Mucosa of stomach (tissue), 1 donor: ENCODE results near the gene FERD3L.
"Not testable (repeated sequence)": the region's sequence is repeated elsewhere in the genome, so short reads cannot be mapped to it uniquely, and the experiment has no call there.

Experiments
- H3K27me3 ChIP-seq: one replicate; pipeline ENCODE4 v1.7.0; 2013; ENCODE audit warnings: mild to moderate bottlenecking, low read length; ENCODE audit not compliant: control insufficient read depth, insufficient read depth
- H3K36me3 ChIP-seq: one replicate; pipeline ENCODE4 v1.7.0; 2013; ENCODE audit warnings: low read length; ENCODE audit not compliant: control insufficient read depth, insufficient read depth
- H3K4me1 ChIP-seq: one replicate; pipeline ENCODE4 v1.7.0; 2013; ENCODE audit warnings: mild to moderate bottlenecking, low read length; ENCODE audit not compliant: control insufficient read depth, insufficient read depth
- H3K4me3 ChIP-seq: one replicate; pipeline ENCODE4 v1.7.0; 2013; ENCODE audit warnings: low read length
- H3K9ac ChIP-seq: one replicate; pipeline ENCODE4 v1.7.0; 2013; ENCODE audit warnings: mild to moderate bottlenecking, low read length, moderate library complexity
- H3K9me3 ChIP-seq: one replicate; pipeline ENCODE4 v1.7.0; 2013; ENCODE audit warnings: mild to moderate bottlenecking, low read length, moderate library complexity; ENCODE audit not compliant: control insufficient read depth
- donor health status: Pancreatic carcinoma.

FERD3L gene, protein sequence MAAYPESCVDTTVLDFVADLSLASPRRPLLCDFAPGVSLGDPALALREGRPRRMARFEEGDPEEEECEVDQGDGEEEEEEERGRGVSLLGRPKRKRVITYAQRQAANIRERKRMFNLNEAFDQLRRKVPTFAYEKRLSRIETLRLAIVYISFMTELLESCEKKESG

DNA sequence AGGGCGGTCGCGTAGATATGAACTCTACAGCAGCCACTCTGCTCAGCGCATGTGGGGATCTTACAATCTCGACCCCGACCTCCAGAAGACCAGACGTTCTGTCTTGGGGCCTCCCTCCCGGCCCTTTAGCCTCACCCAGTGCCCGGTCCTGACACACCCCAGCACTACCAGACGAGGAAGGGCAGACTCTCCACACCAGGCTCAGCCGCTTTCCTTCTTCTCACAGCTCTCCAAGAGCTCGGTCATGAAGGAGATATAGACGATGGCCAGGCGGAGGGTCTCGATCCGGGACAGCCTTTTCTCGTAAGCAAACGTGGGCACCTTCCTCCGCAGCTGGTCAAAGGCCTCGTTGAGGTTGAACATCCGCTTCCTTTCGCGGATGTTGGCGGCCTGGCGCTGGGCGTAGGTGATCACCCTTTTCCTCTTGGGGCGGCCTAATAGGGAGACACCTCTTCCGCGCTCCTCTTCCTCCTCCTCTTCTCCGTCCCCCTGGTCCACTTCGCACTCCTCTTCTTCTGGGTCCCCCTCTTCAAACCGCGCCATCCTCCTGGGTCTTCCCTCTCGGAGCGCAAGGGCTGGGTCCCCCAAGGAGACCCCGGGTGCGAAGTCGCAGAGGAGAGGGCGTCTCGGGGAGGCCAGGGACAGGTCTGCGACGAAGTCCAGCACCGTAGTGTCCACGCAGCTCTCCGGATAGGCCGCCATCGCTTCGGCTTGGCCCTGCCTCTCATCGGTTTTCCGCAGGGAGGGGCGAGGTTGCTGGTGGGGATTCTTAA lies at the start of gene FERD3L:
Gene FERD3L (minus strand): TSS at position 761 of the 773 bp plus-strand sequence. CDS start 59 bp downstream, at position 702.
- Histone ChIP-seq H3K4me1 (no peaks in the 10 kb centered on the region), H3K27me3 (peaks cover 29% of the 10 kb centered on the region), H3K9me3 (no peaks in the 10 kb centered on the region), H3K9ac (no peak within 1 kb of the TSS), H3K36me3 (no peaks in the 10 kb centered on the region), H3K4me3 (no peak within 1 kb of the TSS)

DNA sequence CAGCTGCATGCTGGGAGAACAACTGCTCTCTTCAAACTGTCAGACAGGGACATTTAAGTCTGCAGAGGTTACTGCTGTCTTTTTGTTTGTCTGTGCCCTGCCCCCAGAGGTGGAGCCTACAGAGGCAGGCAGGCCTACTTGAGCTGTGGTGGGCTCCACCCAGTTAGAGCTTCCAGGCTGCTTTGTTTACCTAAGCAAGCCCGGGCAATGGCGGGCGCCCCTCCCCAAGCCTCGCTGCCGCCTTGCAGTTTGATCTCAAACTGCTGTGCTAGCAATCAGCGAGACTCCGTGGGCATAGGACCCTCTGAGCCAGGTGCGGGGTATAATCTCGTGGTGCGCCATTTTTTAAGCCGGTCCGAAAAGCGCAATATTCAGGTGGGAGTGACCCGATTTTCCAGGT lies 49.2 kb upstream of the FERD3L start:
- H3K36me3 ChIP-seq, H3K4me1 ChIP-seq, H3K4me3 ChIP-seq, H3K27me3 ChIP-seq, H3K9me3 ChIP-seq, H3K9ac ChIP-seq: not testable (repeated sequence)

DNA sequence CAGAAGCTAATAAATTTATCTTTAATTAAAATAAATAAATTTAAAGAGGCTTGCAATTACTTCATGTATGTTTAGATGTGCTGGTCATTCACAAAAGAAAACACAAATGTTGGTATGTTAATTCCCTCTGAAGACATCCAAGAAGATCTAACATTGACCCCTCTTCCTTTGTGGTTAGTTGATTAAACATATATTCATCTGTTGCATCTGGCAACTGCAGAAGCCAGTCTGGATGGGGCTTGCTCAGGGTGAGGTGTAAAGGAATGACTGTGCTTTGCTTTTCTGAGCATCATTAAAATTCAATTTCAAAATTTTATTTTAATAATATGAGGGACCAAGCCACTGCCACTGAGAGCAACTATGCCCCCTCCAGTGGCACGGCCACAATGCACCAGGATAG lies 36.4 kb upstream of the FERD3L start:
- no peaks in the 10 kb centered on the region for H3K27me3 ChIP-seq
- H3K36me3 ChIP-seq, result no peaks in the 10 kb centered on the region
- H3K4me3 ChIP-seq, result no peak overlapping the region
- no peaks in the 10 kb centered on the region for H3K4me1 ChIP-seq
- no peaks in the 10 kb centered on the region for H3K9me3 ChIP-seq
- no peak overlapping the region for H3K9ac ChIP-seq

DNA sequence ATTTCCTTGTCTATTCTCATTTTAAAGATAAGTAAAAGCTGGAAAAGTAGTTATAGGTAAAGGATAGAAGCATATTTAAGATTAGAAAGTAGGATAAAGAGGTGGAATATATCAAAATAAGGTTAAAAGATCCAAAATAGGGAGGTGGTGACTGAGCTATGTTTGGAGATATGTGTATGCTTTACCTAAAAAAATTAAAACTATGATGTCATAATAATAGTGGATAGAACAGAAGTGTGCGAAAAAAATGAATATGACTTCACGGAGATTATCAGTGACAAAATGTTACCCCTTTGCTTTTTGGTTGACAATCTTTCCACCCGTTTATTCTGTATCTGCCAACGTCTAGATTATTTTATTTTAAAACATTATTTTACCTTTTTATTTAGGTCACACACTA lies 33.4 kb upstream of the FERD3L start:
- Histone ChIP-seq H3K4me1 (no peaks in the 10 kb centered on the region), H3K4me3 (no peak overlapping the region), H3K27me3 (no peaks in the 10 kb centered on the region), H3K36me3 (no peaks in the 10 kb centered on the region), H3K9me3 (no peaks in the 10 kb centered on the region), H3K9ac (no peak overlapping the region)

DNA sequence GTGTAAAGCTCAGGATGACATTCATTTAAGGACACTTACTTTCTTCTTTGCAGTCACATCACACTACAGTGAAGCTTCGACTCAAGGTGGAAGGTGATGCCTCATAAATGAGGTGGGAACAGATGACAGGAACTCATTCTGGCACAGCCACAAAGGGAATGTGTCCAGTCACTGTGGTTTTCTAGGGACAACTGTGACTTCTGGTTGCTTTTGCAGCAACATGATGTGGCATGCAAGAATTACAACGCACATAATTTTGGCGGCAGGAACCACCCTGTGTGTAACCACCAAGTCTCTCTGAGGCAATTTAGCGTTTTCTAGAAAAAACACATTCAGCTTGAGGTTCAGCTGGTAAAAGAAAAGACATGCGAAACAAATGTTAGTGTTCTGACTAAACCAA lies 32.0 kb upstream of the FERD3L start:
- H3K4me3 ChIP-seq, result no peak overlapping the region
- H3K36me3 ChIP-seq, result no peaks in the 10 kb centered on the region
- H3K27me3 ChIP-seq, result no peaks in the 10 kb centered on the region
- H3K9ac ChIP-seq, result no peak overlapping the region
- H3K9me3 ChIP-seq, result no peaks in the 10 kb centered on the region
- H3K4me1 ChIP-seq, result no peaks in the 10 kb centered on the region

DNA sequence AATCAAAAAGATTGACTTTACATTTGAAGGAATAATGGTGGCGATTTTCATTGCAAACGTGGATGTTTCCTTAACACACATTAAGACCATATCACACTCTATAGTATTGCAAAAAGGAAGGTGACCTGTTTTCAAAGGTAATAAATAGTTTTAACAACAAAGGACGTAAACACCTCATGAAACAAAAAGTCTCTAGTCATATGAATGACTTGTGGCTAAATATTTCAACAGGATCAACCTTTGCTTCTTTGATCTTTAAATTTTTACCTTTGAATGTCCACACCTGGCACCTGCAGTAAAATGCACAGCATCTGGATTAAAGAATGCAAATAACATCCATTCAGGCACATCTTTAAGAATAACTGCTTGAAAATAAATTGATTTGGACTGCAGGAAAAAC lies 30.0 kb upstream of the FERD3L start:
- no peak overlapping the region for H3K9ac ChIP-seq
- no peaks in the 10 kb centered on the region for H3K36me3 ChIP-seq
- no peaks in the 10 kb centered on the region for H3K9me3 ChIP-seq
- no peak overlapping the region for H3K4me3 ChIP-seq
- no peaks in the 10 kb centered on the region for H3K27me3 ChIP-seq
- H3K4me1 ChIP-seq, result no peaks in the 10 kb centered on the region

DNA sequence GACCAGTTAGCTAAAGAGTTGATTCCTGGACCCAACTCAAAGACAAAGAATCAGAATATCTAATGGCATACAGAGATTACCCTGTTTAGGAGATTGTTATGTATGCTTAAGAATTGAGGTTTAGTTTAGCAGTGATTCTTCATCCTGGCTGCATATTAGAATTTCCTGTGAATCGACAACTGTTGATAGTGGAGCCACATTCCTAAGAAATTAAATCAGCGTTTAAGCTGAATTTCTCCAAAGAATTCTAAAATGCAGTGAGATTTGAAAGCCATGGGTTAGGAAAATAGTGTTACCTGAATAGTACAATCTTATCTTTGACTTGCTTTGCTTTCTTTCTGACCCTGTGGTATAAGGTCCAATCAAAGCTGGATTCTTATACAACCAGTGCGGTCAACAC lies 16.4 kb upstream of the FERD3L start:
- H3K27me3 ChIP-seq, result no peaks in the 10 kb centered on the region
- no peak overlapping the region for H3K4me3 ChIP-seq
- no peaks in the 10 kb centered on the region for H3K36me3 ChIP-seq
- H3K4me1 ChIP-seq, result no peaks in the 10 kb centered on the region
- no peak overlapping the region for H3K9ac ChIP-seq
- H3K9me3 ChIP-seq, result no peaks in the 10 kb centered on the region

DNA sequence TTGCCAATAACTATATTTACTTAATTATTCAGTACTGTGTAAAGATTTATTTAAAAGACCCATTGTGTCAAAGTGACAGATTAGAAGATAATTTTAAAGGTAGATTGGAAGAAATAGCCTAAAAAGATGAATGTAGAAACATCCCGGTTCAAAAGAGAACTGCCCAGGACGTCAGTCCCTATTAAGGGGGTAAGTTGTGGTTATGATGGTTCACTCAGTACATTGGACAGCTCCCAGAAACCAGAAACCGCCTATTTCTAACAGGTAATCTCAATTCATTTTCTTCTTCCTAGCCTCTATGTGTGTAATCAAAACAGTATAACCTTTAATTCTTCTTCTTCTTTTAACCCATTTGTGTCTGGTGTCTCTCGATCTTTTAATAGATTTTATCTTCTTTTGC lies 1.5 kb upstream of the FERD3L start:
- no peak overlapping the region for H3K4me3 ChIP-seq
- peaks cover 29% of the 10 kb centered on the region for H3K27me3 ChIP-seq
- no peaks in the 10 kb centered on the region for H3K9me3 ChIP-seq
- H3K9ac ChIP-seq, result no peak overlapping the region
- no peaks in the 10 kb centered on the region for H3K4me1 ChIP-seq
- H3K36me3 ChIP-seq, result no peaks in the 10 kb centered on the region

DNA sequence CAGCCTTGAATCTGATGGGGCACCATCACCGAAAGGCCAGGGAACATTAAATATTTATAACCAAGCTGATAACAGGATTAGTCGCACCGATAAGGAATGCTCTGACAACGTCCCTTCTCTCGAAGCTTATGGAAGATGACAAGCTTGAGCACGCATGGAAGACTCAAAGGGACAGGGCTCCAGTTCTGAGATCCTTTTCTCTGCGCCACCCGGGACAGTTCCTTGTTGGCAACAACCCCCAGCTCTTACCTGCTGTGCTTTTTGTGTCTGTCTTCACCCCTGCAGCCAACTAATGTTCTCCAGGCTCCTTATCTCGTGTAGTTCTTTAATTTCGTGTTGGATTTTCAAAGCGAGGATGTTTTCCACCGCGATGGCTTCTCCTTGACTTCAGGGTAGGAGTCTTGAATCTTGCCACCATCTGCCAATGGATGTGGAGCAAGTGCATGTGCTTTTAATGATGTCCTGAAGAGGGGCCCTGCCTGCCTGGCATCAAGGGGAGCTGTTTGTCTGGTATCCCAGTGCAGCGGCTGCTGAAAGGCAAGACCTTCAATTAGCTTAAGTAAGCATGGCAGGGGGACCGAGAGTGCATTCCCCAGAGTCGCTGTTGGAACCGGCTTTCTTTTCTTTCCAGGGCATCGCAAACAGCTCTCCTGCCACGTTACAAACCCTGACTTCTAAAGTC lies 354 bp upstream of the FERD3L start:
- Histone ChIP-seq H3K36me3 (no peaks in the 10 kb centered on the region), H3K27me3 (peaks cover 29% of the 10 kb centered on the region), H3K4me1 (no peaks in the 10 kb centered on the region), H3K9me3 (no peaks in the 10 kb centered on the region), H3K9ac (no peak overlapping the region), H3K4me3 (no peak overlapping the region)

DNA sequence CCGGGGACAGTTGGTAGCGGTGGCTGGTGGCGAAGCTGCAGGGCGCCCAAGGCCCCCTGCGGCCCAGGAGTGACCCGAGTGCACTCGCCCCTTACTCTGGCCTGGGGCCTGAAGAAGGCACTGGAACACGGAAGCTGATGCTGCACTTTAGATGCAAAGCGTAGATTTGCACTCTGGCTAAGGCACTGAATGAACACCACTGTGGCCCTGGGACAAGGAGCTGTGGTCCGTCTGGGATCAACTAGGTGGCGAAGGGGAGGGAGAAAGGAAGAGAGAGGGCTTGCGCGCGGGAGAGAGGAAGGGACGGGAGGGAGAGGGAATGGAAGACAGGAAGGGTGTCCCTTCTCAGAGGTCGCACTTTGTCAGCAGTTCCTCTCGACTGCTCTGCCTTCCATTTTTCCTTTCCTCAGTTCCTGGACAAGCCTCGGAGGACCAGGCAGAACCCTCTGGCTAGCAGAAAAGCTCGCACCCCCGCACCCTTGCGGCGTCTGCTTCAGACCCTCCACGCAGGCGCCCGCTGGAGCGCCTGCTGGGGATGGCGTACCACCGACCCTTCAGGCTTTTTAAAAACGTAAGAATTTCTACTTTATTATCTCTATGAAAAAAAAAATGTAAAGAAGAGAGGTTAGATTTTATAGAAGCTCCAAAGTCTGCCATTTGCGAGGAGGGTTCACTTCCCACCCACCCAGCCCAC lies 1.2 kb downstream of the FERD3L start:
- H3K27me3 ChIP-seq, result peaks cover 29% of the 10 kb centered on the region
- H3K36me3 ChIP-seq, result no peaks in the 10 kb centered on the region

DNA sequence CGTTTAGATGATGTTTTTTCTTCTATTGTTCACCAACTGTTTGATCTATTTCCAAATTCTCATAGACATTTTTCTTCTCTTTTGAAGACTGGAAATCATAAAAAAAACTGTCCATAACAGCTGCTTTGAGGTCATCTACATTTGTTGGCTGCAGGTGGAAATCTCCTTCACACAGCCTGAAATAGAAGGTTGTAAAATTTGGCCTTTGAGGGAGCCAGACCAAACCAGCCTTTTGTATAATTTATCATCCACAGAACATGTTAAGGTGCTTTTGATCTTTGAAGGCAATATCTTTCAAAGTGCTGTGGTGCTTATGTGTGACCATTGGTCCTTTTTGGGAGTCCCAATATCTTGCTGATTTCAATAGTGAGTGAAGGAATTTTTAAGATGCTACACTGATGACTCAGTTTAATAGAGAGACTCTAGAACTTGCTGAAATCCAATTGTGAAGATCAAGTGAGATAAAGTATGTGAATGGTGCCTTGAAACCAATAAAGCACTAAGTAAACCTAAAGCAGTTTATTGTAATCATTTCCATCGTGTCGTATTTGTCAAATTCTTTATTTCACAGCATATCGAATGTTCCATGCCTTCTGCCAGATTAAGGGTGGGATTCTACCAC lies 5.4 kb downstream of the FERD3L start:
- H3K4me3 ChIP-seq, result no peak overlapping the region
- no peaks in the 10 kb centered on the region for H3K9me3 ChIP-seq
- no peaks in the 10 kb centered on the region for H3K4me1 ChIP-seq
- no peaks in the 10 kb centered on the region for H3K36me3 ChIP-seq
- no peak overlapping the region for H3K9ac ChIP-seq
- peaks cover 16% of the 10 kb centered on the region for H3K27me3 ChIP-seq

More for the DNA sequence above, 1.2 kb downstream of the FERD3L start:
- Histone ChIP-seq H3K9ac (no peak overlapping the region), H3K9me3 (no peaks in the 10 kb centered on the region), H3K4me1 (no peaks in the 10 kb centered on the region), H3K4me3 (no peak overlapping the region)
